Brain microvascular endothelial cell (primary cell): ENCODE measurements around the gene PRR29.

Experiments used
- DNase-seq: peaks from one replicate; pipeline ENCODE4 v3.0.0-alpha.2; 2020
- H3K27ac ChIP-seq: fragments of 250-450 bp; sonication (Bioruptor Pico); 2 replicates; pipeline ENCODE4 v1.5.1; 2020; ENCODE audit warnings: mild to moderate bottlenecking, moderate library complexity
- H3K27me3 ChIP-seq: fragments of 250-450 bp; sonication (Bioruptor Pico); replicated peaks from 2 replicates; pipeline ENCODE4 v1.5.1; 2020; ENCODE audit warnings: mild to moderate bottlenecking
- H3K36me3 ChIP-seq: fragments of 250-450 bp; sonication (Bioruptor Pico); replicated peaks from 2 replicates; pipeline ENCODE4 v1.5.1; 2020; ENCODE audit warnings: mild to moderate bottlenecking
- H3K4me3 ChIP-seq: 2 replicates; pipeline ENCODE4 v1.5.1; 2011; ENCODE audit warnings: low read depth, mild to moderate bottlenecking, control low read depth, low read length, moderate library complexity
- in situ Hi-C: cut with HindIII; loops from 2 replicates; pipeline ENCODE4 v1.10.0; 2017; ENCODE audit warnings: low sequenced_read_pairs, low pct_ligation_motif_present
- TF ChIP-seq, protein P1 (sequence below): IDR thresholded peaks from 2 replicates; pipeline ENCODE4 v1.5.1; 2011; ENCODE audit warnings: low read depth, mild to moderate bottlenecking, moderate library complexity, low read length, control low read depth, inconsistent platforms; ENCODE audit errors: missing control alignments

PRR29 gene

DNA sequence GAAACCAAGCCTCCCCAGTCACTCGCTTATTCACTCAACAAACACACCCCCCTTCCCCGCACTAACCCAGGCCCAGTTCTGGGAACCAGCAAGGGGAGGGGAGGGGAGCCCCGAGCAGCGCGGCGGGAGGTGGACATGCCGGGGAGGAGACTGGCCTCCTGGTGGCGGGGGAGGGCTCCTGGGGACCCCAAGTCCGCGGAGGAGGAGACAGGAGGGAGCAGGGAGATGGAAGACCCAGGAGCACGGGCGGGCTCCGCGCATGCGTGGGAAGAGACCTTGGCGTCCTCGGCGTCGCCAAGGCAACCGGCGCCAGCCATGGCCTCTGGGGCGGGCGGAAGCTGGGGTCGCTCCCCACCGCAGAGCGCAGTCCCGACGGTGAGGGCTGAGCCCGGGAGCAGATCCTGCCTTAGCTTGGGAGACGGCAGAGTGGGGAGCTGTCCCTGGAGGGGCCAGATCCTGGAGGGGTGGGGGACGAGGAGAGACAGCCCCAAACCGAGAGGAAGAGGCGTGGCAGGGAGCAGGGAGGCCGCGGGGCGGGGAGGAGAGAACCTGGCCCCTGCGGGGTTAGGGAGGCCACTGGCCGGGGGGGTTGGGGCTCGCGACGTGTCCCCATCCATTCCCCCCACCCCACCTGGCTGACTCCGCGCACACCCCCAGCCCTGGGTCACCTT lies at the start of gene PRR29:
Gene PRR29 (plus strand): TSS at position 302 of the 671 bp plus-strand sequence. CDS start 14 bp downstream, at position 316.
- no peaks in the 10 kb centered on the region for H3K36me3 ChIP-seq
- no peak within 1 kb of the TSS for H3K27ac ChIP-seq
- H3K4me3 ChIP-seq, result peak within 1 kb of the TSS; percentile 67
- TF ChIP-seq, protein P1, sequence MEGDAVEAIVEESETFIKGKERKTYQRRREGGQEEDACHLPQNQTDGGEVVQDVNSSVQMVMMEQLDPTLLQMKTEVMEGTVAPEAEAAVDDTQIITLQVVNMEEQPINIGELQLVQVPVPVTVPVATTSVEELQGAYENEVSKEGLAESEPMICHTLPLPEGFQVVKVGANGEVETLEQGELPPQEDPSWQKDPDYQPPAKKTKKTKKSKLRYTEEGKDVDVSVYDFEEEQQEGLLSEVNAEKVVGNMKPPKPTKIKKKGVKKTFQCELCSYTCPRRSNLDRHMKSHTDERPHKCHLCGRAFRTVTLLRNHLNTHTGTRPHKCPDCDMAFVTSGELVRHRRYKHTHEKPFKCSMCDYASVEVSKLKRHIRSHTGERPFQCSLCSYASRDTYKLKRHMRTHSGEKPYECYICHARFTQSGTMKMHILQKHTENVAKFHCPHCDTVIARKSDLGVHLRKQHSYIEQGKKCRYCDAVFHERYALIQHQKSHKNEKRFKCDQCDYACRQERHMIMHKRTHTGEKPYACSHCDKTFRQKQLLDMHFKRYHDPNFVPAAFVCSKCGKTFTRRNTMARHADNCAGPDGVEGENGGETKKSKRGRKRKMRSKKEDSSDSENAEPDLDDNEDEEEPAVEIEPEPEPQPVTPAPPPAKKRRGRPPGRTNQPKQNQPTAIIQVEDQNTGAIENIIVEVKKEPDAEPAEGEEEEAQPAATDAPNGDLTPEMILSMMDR, result peak; percentile 18
- in situ Hi-C loops, result no loop called here
- H3K27me3 ChIP-seq, result peaks cover 3% of the 10 kb centered on the region
- peak; percentile 41 for DNase-seq

DNA sequence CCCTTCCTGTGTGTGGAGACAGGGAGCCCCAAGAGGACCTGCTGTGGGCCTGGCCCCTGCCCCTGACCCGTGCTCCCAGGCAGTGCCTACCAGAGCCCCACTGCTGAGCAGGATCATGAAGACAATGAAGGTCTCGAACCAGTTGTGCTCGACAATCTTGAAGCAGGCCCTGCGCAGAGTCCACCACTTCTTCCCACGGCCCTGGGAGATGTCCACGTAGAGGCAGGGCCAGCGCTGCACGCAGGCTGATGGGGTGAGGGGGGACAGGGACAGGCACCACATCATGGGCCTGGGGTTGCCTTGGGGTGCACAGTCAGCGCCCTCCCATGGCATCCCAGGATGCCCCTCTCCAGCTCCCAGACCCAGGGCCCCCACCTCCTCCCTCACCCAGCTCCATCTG lies 49.6 kb upstream of the PRR29 start:
- TF ChIP-seq, protein P1, result no peak
- peaks cover 2% of the 10 kb centered on the region for H3K27me3 ChIP-seq

DNA sequence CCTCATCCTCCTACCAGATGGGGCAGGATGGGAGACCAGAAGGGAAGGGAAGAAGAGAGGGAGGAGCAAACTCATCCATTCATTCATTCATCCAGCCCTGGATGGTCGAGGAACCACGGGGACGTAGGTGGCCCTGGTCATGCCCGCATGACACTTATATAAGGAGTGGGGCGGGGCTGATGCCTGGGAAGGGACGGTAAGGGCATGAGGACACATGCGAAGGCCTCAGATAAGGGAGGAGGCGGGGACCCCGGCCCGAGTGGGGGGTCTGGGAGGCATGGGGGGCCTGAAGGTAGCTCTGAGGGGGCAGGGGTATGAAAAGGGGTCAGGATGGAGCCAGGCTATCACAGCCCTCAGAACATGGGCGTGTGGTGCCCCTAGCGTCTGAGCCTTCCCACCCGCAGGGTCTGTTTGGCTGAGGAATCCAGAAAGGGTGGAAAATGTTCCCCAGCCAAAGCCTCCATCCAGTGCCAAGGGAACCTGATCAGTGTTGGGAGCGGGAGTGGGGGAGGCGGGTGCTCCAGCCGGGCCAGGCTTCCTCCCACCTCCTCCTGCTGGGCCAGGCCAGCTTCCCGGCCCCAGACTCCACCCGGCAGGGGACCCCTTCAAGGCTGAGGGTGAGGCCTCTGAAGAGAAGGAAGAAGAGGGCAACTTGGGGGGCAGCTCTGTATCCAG lies 48.4 kb upstream of the PRR29 start:
- Histone ChIP-seq H3K36me3 (no peaks in the 10 kb centered on the region), H3K27ac (no peak overlapping the region), H3K4me3 (no peak overlapping the region), H3K27me3 (peaks cover 5% of the 10 kb centered on the region)
- no peak for DNase-seq
- TF ChIP-seq, protein P1, result no peak
- in situ Hi-C loops, result no loop called here

More for the DNA sequence above, 49.6 kb upstream of the PRR29 start:
- in situ Hi-C loops, result no loop called here
- Histone ChIP-seq H3K27ac (no peak overlapping the region), H3K4me3 (no peak overlapping the region), H3K36me3 (no peaks in the 10 kb centered on the region)
- no peak for DNase-seq

DNA sequence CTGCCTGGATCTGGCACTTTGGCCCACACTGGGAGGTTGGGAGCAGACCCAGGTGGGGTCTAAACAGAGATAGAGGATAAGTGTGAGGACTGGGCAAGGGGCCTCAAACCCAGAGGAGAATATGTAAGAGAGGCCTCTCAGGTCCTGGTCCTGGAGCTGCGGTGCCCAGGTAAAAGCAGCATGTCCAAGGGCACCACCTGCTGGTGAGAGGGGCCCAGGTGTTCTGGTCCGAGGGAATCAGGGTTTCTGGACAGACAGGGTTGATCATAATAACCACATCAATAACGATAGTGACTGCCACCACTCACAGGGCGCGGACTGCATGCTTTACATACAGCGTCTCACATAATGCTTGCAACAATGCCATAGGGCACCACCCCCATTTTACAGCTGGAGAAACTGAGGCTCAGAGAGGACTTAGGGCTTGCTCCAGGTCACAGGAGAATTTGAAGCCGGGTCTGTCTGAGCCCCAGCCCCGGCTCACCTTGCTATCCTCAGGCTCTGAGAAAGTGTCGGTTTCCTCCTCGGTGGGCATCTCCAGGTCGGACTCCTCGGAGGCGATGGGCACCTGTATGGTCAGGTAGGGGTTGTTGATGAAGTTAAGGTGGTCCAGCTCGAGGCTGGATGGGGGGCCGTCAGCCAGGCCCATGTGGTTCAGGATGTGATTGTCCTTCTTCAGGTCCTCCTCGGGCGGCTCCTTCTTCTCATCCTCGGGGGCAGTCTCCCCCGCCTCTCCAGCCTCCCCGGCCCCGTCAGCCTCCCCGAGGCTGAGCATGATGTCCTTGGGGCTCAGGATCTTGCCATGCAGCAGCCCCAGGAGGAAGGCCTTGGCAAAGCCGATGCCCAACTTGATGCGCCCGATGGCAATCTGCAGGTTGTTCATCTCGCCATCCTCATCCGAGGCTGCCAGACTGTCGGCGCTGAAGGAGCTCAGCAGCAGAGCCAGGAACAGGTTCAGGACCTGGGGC lies 46.9 kb upstream of the PRR29 start:
- no peaks in the 10 kb centered on the region for H3K36me3 ChIP-seq
- in situ Hi-C loops, result no loop called here
- DNase-seq, result no peak
- H3K4me3 ChIP-seq, result no peak overlapping the region
- TF ChIP-seq, protein P1, result peak; percentile 50
- H3K27me3 ChIP-seq, result peaks cover 5% of the 10 kb centered on the region
- H3K27ac ChIP-seq, result no peak overlapping the region

DNA sequence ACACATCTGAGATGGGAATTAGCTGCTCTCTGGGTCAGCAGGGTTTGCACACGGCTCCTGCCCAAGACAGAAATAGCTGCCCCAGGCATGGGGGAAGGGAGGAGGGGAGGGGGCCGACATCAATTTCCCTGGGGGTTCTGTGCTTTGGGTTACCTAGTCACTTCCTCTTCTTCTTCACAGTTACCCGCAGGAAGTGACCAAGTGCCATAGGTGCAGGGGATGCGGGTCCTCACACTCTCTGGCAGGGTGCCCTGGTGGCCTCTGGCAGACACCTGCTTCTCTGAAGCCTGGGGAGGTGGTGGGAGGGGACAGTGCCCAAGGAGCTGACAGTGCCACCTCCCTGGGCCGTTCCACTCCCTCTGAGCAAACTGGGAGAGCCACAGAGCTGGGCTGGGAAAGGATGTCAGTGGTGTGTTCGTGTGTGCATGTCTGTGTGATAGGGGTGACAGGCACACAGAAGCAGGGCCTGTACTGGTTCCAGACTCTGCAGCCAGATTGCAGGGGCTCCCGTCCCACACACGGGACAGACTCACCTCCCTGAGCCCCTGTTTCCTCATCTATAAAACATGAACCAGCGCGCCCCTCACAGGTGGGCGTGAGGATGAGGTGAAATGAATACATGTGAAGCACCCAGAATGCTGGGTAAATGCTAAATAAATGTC lies 43.6 kb upstream of the PRR29 start:
- TF ChIP-seq, protein P1, result no peak
- H3K4me3 ChIP-seq, result no peak overlapping the region
- in situ Hi-C loops, result no loop called here
- H3K27me3 ChIP-seq, result peaks cover 5% of the 10 kb centered on the region
- no peak overlapping the region for H3K27ac ChIP-seq
- no peaks in the 10 kb centered on the region for H3K36me3 ChIP-seq
- no peak for DNase-seq
